Effector memory CD4-positive, alpha-beta T cell (primary cell): ENCODE measurements around the gene PIP5KL1.

Experiments
- DNase-seq, 3 donors: peaks; one replicate each; pipeline ENCODE4 v3.0.0-alpha.2; 2020
- H3K27ac ChIP-seq: 2 replicates; pipeline ENCODE4 v1.7.0; 2013; ENCODE audit warnings: mild to moderate bottlenecking, low read length, moderate library complexity; ENCODE audit not compliant: insufficient read depth, poor library complexity, severe bottlenecking
- H3K27me3 ChIP-seq: replicated peaks from 2 replicates; pipeline ENCODE4 v1.7.0; 2013; ENCODE audit warnings: mild to moderate bottlenecking, low read length; ENCODE audit not compliant: insufficient read depth, control insufficient read depth, poor library complexity, severe bottlenecking
- H3K36me3 ChIP-seq: 2 replicates; pipeline ENCODE4 v1.7.0; 2013; ENCODE audit warnings: mild to moderate bottlenecking, low read length, moderate library complexity; ENCODE audit not compliant: control insufficient read depth, insufficient read depth
- H3K4me1 ChIP-seq: 2 replicates; pipeline ENCODE4 v1.7.0; 2013; ENCODE audit warnings: low read length, mild to moderate bottlenecking; ENCODE audit not compliant: control insufficient read depth, insufficient read depth, poor library complexity, severe bottlenecking
- H3K4me3 ChIP-seq: 2 replicates; pipeline ENCODE4 v1.7.0; 2013; ENCODE audit warnings: low read length, low read depth, mild to moderate bottlenecking; ENCODE audit not compliant: insufficient read depth, poor library complexity, severe bottlenecking
- H3K9me3 ChIP-seq: 2 replicates; pipeline ENCODE4 v1.7.0; 2013; ENCODE audit warnings: mild to moderate bottlenecking, low read length, moderate library complexity; ENCODE audit not compliant: control insufficient read depth
- total RNA-seq, 3 donors: gene quantifications; one replicate each; lab custom pipeline; 2026; lab: John Stamatoyannopoulos, UW

PIP5KL1 gene
- total RNA-seq: 1.0 to 3.6 (median 1.9) reads per million in 3 donors

- Histone ChIP-seq H3K27ac (peak within 1 kb of the TSS; percentile 20), H3K36me3 (no peaks in the 10 kb centered on the region), H3K27me3 (no peaks in the 10 kb centered on the region), H3K9me3 (no peaks in the 10 kb centered on the region), H3K4me3 (peak within 1 kb of the TSS; percentile 65), H3K4me1 (peaks cover 35% of the 10 kb centered on the region)
- peak; percentile 40 to 69 (median 60) for DNase-seq
These were observed at the start of gene PIP5KL1 for GRCh38 chr9:127930231-127931091. TSS of gene PIP5KL1 (minus strand) at chr9:127930777. CDS start at chr9:127930752, 25 bp downstream.

GRCh38 chr9:127980060-127980705 is 49.6 kb upstream of the PIP5KL1 start:
- Histone ChIP-seq H3K36me3 (no peaks in the 10 kb centered on the region), H3K27ac (peak overlapping the region; percentile 90), H3K4me3 (peak overlapping the region; percentile 87), H3K9me3 (no peaks in the 10 kb centered on the region), H3K4me1 (peaks cover 39% of the 10 kb centered on the region), H3K27me3 (no peaks in the 10 kb centered on the region)
- peak in 2 of 3 donors; percentile 45 to 49 for DNase-seq

- peak overlapping the region; percentile 90 for H3K27ac ChIP-seq
- H3K9me3 ChIP-seq: no peaks in the 10 kb centered on the region
- no peaks in the 10 kb centered on the region for H3K27me3 ChIP-seq
- peaks cover 46% of the 10 kb centered on the region for H3K4me1 ChIP-seq
- H3K4me3 ChIP-seq: peak overlapping the region; percentile 87
- DNase-seq: no peak
- H3K36me3 ChIP-seq: peaks cover 3% of the 10 kb centered on the region
These were observed 48.9 kb upstream of the PIP5KL1 start for GRCh38 chr9:127979333-127980059.

GRCh38 chr9:127979015-127979332 is 48.4 kb upstream of the PIP5KL1 start:
- peaks cover 51% of the 10 kb centered on the region for H3K4me1 ChIP-seq

GRCh38 chr9:127977884-127978647 is 47.5 kb upstream of the PIP5KL1 start:
- peak overlapping the region; percentile 87 for H3K4me3 ChIP-seq
- DNase-seq: no peak
- H3K27ac ChIP-seq: peak overlapping the region; percentile 90
- H3K27me3 ChIP-seq: no peaks in the 10 kb centered on the region
- peaks cover 59% of the 10 kb centered on the region for H3K4me1 ChIP-seq
- H3K36me3 ChIP-seq: peaks cover 3% of the 10 kb centered on the region
- no peaks in the 10 kb centered on the region for H3K9me3 ChIP-seq

More at GRCh38 chr9:127979015-127979332, 48.4 kb upstream of the PIP5KL1 start:
- no peaks in the 10 kb centered on the region for H3K9me3 ChIP-seq
- no peaks in the 10 kb centered on the region for H3K27me3 ChIP-seq
- DNase-seq: no peak
- peaks cover 3% of the 10 kb centered on the region for H3K36me3 ChIP-seq
- peak overlapping the region; percentile 87 for H3K4me3 ChIP-seq
- H3K27ac ChIP-seq: peak overlapping the region; percentile 90

- H3K27me3 ChIP-seq: no peaks in the 10 kb centered on the region
- H3K4me1 ChIP-seq: peaks cover 64% of the 10 kb centered on the region
- no peaks in the 10 kb centered on the region for H3K9me3 ChIP-seq
- peak overlapping the region; percentile 90 for H3K27ac ChIP-seq
- DNase-seq: no peak
- H3K36me3 ChIP-seq: peaks cover 3% of the 10 kb centered on the region
- H3K4me3 ChIP-seq: peak overlapping the region; percentile 87
These were observed 46.7 kb upstream of the PIP5KL1 start for GRCh38 chr9:127977009-127977883.

GRCh38 chr9:127976498-127976897 is 45.9 kb upstream of the PIP5KL1 start:
- H3K4me1 ChIP-seq: peaks cover 68% of the 10 kb centered on the region
- peak overlapping the region; percentile 90 for H3K27ac ChIP-seq
- peak in 2 of 3 donors; percentile 49 to 62 for DNase-seq
- no peaks in the 10 kb centered on the region for H3K9me3 ChIP-seq
- no peaks in the 10 kb centered on the region for H3K27me3 ChIP-seq
- H3K4me3 ChIP-seq: peak overlapping the region; percentile 87
- peaks cover 3% of the 10 kb centered on the region for H3K36me3 ChIP-seq

- H3K9me3 ChIP-seq: no peaks in the 10 kb centered on the region
- peaks cover 3% of the 10 kb centered on the region for H3K36me3 ChIP-seq
- H3K4me3 ChIP-seq: peak overlapping the region; percentile 87
- no peaks in the 10 kb centered on the region for H3K27me3 ChIP-seq
- H3K27ac ChIP-seq: peak overlapping the region; percentile 90
- peaks cover 74% of the 10 kb centered on the region for H3K4me1 ChIP-seq
- DNase-seq: no peak
These were observed 45.1 kb upstream of the PIP5KL1 start for GRCh38 chr9:127975376-127976315.
